GM19238 (cell line): ENCODE measurements around the gene SLC15A1.
"Not testable (repeated sequence)": the region's sequence is repeated elsewhere in the genome, so short reads cannot be mapped to it uniquely, and the experiment has no call there.

Experiments
- DNase-seq: peaks from one replicate; pipeline ENCODE4 v3.0.0; 2011; ENCODE audit warnings: low spot score; ENCODE audit not compliant: insufficient read length

The SLC15A1 gene

GRCh38 chr13:98781045-98781444 lies 28.6 kb upstream of the SLC15A1 start:
- DNase-seq, result no peak

DNA sequence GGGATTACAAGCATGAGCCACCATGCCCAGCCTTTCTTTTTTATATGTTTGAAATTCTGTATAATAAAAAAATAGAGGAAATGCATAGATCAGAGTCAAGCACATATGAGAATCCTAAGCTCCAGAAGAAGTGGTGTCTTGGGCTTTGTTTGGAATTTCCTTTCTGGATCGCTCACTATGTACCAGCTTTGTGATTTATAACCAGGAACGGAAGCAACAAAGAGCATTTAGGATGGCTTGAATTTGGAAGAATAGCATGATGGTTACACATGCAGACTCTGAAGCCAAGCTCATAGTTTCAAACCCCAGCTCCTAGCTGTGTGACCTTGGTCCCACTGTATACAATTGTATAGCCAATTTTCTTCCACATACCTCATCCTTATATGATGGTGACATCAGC lies 28.0 kb upstream of the SLC15A1 start:
- DNase-seq, result no peak

DNA sequence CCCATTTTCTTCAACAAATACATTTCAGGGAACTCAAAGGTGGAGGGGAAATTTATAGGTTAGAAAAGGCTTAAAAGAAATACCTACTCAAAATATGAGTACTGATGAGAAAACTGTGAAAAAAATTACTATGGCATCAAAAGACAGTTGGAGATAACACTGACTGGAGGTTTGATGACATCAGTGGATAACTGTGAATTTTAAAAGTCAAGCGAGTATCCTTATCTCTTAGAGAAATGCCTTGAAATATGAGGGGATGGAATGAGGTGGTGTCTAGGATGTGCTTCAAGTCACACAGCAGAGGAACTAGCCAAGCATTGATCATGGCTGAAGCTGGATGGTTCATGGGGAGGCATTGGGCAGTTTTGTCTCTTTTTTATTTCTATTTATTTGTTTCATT lies 27.2 kb upstream of the SLC15A1 start:
- no peak for DNase-seq

DNA sequence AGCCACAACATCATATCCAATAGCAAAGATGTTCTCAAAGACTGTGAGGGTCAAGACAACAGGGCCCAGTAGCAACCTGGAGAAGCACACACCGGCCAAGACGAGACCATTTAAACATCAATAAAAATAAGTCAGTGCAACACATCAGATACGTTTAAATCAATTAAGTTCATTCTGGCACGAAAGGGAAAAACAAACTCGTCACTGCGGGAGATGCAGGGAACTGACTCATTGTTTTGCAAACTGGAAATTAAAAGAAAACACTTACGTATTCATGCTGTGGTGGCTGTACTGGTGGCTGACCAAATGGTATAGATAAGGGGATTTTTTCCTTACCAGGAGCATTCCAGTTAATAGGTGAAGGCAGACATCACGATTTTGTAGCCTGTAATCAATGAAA lies 26.3 kb upstream of the SLC15A1 start:
- DNase-seq, result no peak

DNA sequence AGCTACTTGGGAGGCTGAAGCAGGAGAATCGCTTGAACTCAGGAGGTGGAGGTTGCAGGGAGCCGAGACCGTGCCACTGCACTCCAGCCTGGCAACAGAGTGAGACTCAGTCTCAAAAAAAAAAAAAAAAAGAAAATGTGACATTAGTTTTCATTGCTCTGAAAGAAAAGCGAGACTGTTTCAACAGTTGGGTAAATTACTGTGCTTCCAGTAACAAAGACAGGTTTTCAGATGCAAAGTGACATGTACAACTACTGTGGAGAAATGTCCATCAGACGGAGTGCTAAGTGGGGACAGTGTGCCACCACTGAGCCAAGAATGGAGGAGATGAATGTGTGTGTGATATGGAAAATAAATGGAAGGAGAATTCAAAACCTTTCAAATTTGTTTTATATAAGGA lies 24.2 kb upstream of the SLC15A1 start:
- no peak for DNase-seq

GRCh38 chr13:98775844-98776598 lies 23.5 kb upstream of the SLC15A1 start:
- no peak for DNase-seq

GRCh38 chr13:98775386-98775785 lies 22.9 kb upstream of the SLC15A1 start:
- no peak for DNase-seq

DNA sequence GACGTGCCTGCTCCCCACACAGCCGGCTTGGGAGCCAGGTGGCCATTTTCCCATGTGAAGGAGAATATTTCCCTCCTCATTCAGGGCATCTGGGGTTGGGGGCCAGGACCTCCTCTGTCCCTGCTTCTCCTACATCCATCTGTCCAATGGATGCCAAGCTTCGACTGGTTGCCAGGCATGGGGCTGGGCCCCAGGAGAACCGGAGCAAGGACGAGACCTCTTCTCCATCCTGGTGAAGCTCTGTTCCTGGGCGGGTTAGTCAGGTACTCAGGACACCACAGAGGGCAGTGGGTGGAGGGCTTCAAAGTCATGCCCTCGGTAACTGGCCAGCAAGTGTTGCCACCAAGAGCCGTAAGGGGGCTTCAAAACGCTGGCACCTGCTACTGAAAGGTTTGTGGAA lies 22.3 kb upstream of the SLC15A1 start:
- no peak for DNase-seq

GRCh38 chr13:98773921-98774320 lies 21.4 kb upstream of the SLC15A1 start:
- no peak for DNase-seq

- no peak for DNase-seq
Observed at GRCh38 chr13:98772794-98773452, 20.5 kb upstream of the SLC15A1 start.

GRCh38 chr13:98771838-98772611 lies 19.6 kb upstream of the SLC15A1 start:
- no peak for DNase-seq

DNA sequence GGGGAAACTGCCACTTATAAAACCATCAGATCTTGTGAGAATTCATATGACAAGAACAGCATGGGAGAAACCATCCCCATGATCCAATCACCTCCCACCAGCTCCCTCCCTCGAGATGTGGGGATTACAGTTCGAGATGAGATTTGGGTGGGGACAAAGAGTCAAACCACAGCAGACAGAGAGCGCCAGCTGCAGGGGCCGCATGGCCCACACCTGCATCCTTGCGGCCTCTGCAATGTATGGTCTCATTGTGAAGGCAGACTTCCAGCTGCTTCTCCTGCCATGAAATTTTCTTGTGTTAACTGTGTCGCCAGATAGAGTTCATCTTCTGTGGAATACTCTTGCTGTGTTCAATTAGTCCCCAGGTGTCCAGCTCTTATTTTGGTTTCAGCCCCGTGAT lies 17.3 kb upstream of the SLC15A1 start:
- no peak for DNase-seq

DNA sequence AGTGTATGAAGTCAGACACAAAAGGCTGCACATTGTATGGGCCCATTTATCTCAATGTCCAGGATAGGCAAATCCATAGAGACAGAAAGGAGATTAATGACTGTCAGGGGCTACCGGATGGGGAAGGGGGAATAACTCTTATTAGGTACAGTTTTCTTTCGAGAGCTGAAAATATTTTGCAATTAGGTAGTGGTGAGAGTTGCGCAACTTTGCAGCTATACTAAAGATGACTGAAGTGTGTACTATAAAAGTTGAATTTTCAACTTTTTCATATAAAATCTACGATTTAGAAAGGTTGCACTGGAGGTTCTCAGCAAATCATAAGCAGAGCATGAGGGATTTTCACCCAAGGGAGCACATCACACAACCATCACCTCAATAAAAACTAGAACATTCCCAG lies 16.1 kb upstream of the SLC15A1 start:
- no peak for DNase-seq

GRCh38 chr13:98766697-98767096 lies 14.2 kb upstream of the SLC15A1 start:
- DNase-seq, result no peak

DNA sequence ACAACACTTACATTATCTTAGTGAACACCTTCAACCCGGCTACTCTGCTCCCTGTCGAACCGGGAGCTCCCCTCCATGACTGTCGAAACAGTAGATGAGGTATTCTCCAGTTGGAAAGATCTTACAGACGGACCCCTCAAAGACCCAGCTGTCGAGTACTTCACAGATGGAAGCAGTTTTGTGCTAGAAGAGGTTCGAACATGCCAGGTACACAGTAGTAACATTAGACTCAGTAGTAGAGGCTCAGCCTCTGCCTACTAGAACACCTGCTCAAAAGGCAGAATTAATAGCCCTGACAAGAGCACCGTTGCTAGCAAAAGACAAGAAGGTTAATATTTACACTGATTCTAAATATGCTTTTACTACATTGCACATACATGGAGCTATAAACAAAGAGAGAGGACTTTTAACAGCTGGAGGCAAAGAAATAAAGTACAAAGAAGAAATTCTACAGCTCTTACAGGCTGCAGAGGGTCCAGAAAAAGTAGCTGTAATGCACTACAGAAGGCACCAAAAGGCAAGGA lies 13.6 kb upstream of the SLC15A1 start:
- no peak for DNase-seq

- DNase-seq, result no peak
Observed at GRCh38 chr13:98761986-98762616, 9.6 kb upstream of the SLC15A1 start.

GRCh38 chr13:98761126-98761985 lies 8.9 kb upstream of the SLC15A1 start:
- no peak for DNase-seq

DNA sequence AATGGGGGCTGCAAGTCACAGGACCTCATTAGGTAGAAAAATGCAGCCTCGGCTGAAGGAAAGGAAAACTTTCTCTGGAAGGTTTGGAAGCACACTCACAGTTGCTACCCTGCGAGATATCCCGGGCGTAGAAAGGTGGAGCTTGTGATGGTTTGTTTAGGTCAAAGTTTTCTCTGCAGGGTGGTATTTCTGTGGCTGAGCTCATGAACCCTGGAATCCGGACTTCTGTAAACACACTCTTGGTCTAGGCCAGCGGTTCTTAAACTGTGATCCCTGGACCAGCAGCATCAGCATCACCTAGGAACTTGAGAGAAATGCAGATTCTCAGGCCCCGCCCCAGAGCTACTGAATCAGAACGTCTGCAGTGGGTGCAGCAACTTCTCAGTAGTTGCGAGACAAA lies 3.3 kb upstream of the SLC15A1 start:
- no peak for DNase-seq

- DNase-seq, result no peak
Observed at GRCh38 chr13:98755116-98755515, 2.6 kb upstream of the SLC15A1 start.

- not testable (repeated sequence) for DNase-seq
Observed at GRCh38 chr13:98754468-98754867, 2.0 kb upstream of the SLC15A1 start.
